ENCODE measurements around the gene PLEKHB2. TPM values are rescaled to one million over a fixed set of nuclear protein-coding genes. Genes with fewer than 3 reads are reported as not detected.
"Not testable (repeated sequence)": the region's sequence is repeated elsewhere in the genome, so short reads cannot be mapped to it uniquely, and the experiment has no call there.

The PLEKHB2 gene
- total RNA-seq, 2 donors from 2014 or later: 40.1 to 42.0 TPM

- no peak for TF ChIP-seq CTCF (IDR thresholded peaks at IDR 0.05)
- Histone ChIP-seq H3K27ac (no peak overlapping the region), H3K4me1 (ENCODE audit: control insufficient read depth in 1 of 2, low read depth in 2 of 2) (peaks cover 16 to 34% of the 10 kb centered on the region in 2 donors), H3K27me3 (replicated peaks; ENCODE audit: insufficient read depth) (no peaks in the 10 kb centered on the region), H3K36me3 (peaks cover 16% of the 10 kb centered on the region), H3K9me3 (no peaks in the 10 kb centered on the region), H3K4me3 (no peak overlapping the region)
- DNase-seq (ENCODE audit: low spot score) (no peak), ATAC-seq (ENCODE audit: insufficient number of reproducible peaks, low FRiP score, low read depth) (no peak)
Observed at GRCh38 chr2:131058920-131059319, 46.2 kb upstream of the PLEKHB2 start.

GRCh38 chr2:131063501-131064283, 41.4 kb upstream of the PLEKHB2 start:
- H3K36me3 ChIP-seq: peaks cover 3% of the 10 kb centered on the region
- no peak for DNase-seq (ENCODE audit: low spot score)
- H3K27ac ChIP-seq: no peak overlapping the region
- peaks cover 6 to 20% of the 10 kb centered on the region in 2 donors for H3K4me1 ChIP-seq (ENCODE audit: control insufficient read depth in 1 of 2, low read depth in 2 of 2)
- no peak for TF ChIP-seq CTCF (IDR thresholded peaks at IDR 0.05)
- no peak overlapping the region for H3K4me3 ChIP-seq
- no peaks in the 10 kb centered on the region for H3K9me3 ChIP-seq
- H3K27me3 ChIP-seq (replicated peaks; ENCODE audit: insufficient read depth): no peaks in the 10 kb centered on the region
- ATAC-seq (ENCODE audit: insufficient number of reproducible peaks, low FRiP score, low read depth): no peak

- H3K36me3 ChIP-seq: peaks cover 5% of the 10 kb centered on the region
- H3K27ac ChIP-seq: no peak overlapping the region
- ATAC-seq (ENCODE audit: insufficient number of reproducible peaks, low FRiP score, low read depth) (no peak), DNase-seq (ENCODE audit: low spot score) (no peak)
- peaks cover 6 to 17% of the 10 kb centered on the region in 2 donors for H3K4me1 ChIP-seq (ENCODE audit: control insufficient read depth in 1 of 2, low read depth in 2 of 2)
- no peak overlapping the region for H3K4me3 ChIP-seq
- H3K27me3 ChIP-seq (replicated peaks; ENCODE audit: insufficient read depth): no peaks in the 10 kb centered on the region
- TF ChIP-seq CTCF (IDR thresholded peaks at IDR 0.05): no peak
- H3K9me3 ChIP-seq: no peaks in the 10 kb centered on the region
Observed at GRCh38 chr2:131064589-131065512, 40.3 kb upstream of the PLEKHB2 start.

- DNase-seq (ENCODE audit: low spot score): no peak
- Histone ChIP-seq H3K27me3 (replicated peaks; ENCODE audit: insufficient read depth) (no peaks in the 10 kb centered on the region), H3K4me1 (ENCODE audit: control insufficient read depth in 1 of 2, low read depth in 2 of 2) (peaks cover 2 to 12% of the 10 kb centered on the region in 2 donors), H3K27ac (no peak overlapping the region), H3K36me3 (peaks cover 12% of the 10 kb centered on the region), H3K9me3 (no peaks in the 10 kb centered on the region), H3K4me3 (no peak overlapping the region)
- no peak for ATAC-seq (ENCODE audit: insufficient number of reproducible peaks, low FRiP score, low read depth)
- TF ChIP-seq CTCF (IDR thresholded peaks at IDR 0.05): no peak
Observed at GRCh38 chr2:131067465-131068125, 37.5 kb upstream of the PLEKHB2 start.

DNA sequence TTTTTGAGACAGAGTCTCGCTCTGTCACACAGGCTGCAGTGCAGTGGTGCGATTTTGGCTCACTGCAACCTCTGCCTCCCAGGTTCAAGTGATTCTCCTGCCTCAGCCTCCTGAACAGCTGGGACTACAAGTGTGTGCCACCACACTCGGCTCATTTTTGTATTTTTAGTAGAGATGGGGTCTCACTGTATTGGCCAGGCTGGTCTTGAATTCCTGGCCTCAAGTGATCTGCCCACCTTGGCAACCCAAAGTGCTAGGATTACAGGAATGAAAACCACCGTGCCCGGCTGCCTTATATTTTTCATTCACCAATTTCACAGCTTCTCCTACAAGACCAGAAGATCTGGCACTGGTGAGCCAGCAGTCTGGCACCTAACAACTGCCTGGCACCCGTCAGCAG, 37.0 kb upstream of the PLEKHB2 start:
- DNase-seq (ENCODE audit: low spot score); H3K27me3 ChIP-seq (replicated peaks; ENCODE audit: insufficient read depth); H3K27ac ChIP-seq; H3K4me3 ChIP-seq; ATAC-seq (ENCODE audit: insufficient number of reproducible peaks, low FRiP score, low read depth); H3K9me3 ChIP-seq: not testable (repeated sequence)
- H3K4me1 ChIP-seq (ENCODE audit: control insufficient read depth in 1 of 2, low read depth in 2 of 2): peaks cover 2 to 12% of the 10 kb centered on the region in 2 donors
- peaks cover 12% of the 10 kb centered on the region for H3K36me3 ChIP-seq

GRCh38 chr2:131075578-131075977, 29.6 kb upstream of the PLEKHB2 start:
- not testable (repeated sequence) for H3K9me3 ChIP-seq; DNase-seq (ENCODE audit: low spot score); H3K27me3 ChIP-seq (replicated peaks; ENCODE audit: insufficient read depth); ATAC-seq (ENCODE audit: insufficient number of reproducible peaks, low FRiP score, low read depth); H3K27ac ChIP-seq; H3K4me3 ChIP-seq; H3K4me1 ChIP-seq (ENCODE audit: control insufficient read depth in 1 of 2, low read depth in 2 of 2)
- peaks cover 30% of the 10 kb centered on the region for H3K36me3 ChIP-seq
